ENCODE measurements around the gene EIF2S3B. TPM values are rescaled to one million over a fixed set of nuclear protein-coding genes. Genes with fewer than 3 reads are reported as not detected.
A peak's percentile ranks its signal among the peaks of the same experiment; 100 is the strongest.

EIF2S3B gene
- total and polyA plus RNA-seq, 12 donors = 0.15 to 1.8 (median 0.26) TPM; not detected in 4

GRCh38 chr12:10557766-10558165 lies 52.1 kb downstream of the EIF2S3B start:
- Histone ChIP-seq H3K36me3 (no peaks in the 10 kb centered on the region), H3K27me3 (peaks cover 0 to 32% (median 4%) of the 10 kb centered on the region in 7 donors), H3K4me1 (no peaks in the 10 kb centered on the region), H3K4me3 (peak overlapping the region in 1 of 10 donors; percentile 4), H3K27ac (peak overlapping the region in 1 of 10 donors; percentile 63), H3K9me3 (no peaks in the 10 kb centered on the region)
- TF ChIP-seq, protein P1, sequence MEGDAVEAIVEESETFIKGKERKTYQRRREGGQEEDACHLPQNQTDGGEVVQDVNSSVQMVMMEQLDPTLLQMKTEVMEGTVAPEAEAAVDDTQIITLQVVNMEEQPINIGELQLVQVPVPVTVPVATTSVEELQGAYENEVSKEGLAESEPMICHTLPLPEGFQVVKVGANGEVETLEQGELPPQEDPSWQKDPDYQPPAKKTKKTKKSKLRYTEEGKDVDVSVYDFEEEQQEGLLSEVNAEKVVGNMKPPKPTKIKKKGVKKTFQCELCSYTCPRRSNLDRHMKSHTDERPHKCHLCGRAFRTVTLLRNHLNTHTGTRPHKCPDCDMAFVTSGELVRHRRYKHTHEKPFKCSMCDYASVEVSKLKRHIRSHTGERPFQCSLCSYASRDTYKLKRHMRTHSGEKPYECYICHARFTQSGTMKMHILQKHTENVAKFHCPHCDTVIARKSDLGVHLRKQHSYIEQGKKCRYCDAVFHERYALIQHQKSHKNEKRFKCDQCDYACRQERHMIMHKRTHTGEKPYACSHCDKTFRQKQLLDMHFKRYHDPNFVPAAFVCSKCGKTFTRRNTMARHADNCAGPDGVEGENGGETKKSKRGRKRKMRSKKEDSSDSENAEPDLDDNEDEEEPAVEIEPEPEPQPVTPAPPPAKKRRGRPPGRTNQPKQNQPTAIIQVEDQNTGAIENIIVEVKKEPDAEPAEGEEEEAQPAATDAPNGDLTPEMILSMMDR (IDR thresholded peaks at IDR 0.05) = no peak
- ATAC-seq (no peak), DNase-seq (no peak)
- WGBS, 2 donors = 71 to 77% methylated on average over 2 of the region's 2 CpGs
- intact Hi-C loops (cut with DNase I) = loop anchor here in 3 of 10 donors (5.0 to 10.0 kb wide), 3 partner anchors 223 to 403 kb away; no protein-coding TSS in a partner anchor

Other genes starting within 250 kb of the EIF2S3B start
- gene KLRD1, start 198.0 kb upstream of the EIF2S3B start, total RNA-seq = 1 to 10 TPM in 8 of 10 donors, under 1 TPM in 2; 0.81 to 5.7 (median 1.2) TPM
- gene KLRD1, start 198.0 kb upstream of the EIF2S3B start, polyA plus RNA-seq = under 1 TPM; 0.22 to 0.59 TPM
- gene KLRK1, start 115.8 kb upstream of the EIF2S3B start, total RNA-seq = 1 to 10 TPM in 2 of 10 donors, under 1 TPM in 7, not detected in 1; 0.15 to 5.2 (median 0.57) TPM
- 1 to 10 TPM in 1 of 2 donors, under 1 TPM in 1; 0.49 to 1.5 TPM for gene KLRK1, start 115.8 kb upstream of the EIF2S3B start, polyA plus RNA-seq
- under 1 TPM in 2 of 10 donors, not detected in 8; 0.67 to 0.90 TPM for gene KLRC4, start 96.1 kb upstream of the EIF2S3B start, total RNA-seq
- not detected for gene KLRC4, start 96.1 kb upstream of the EIF2S3B start, polyA plus RNA-seq
- gene KLRC3, start 85.3 kb upstream of the EIF2S3B start, total RNA-seq = under 1 TPM in 1 of 10 donors, not detected in 9; 0.62 TPM
- gene KLRC3, start 85.3 kb upstream of the EIF2S3B start, polyA plus RNA-seq = under 1 TPM in 1 of 2 donors, not detected in 1; 0.07 TPM
- 1 to 10 TPM in 1 of 10 donors, not detected in 9; 1.3 TPM for gene KLRC2, start 69.9 kb upstream of the EIF2S3B start, total RNA-seq
- gene KLRC2, start 69.9 kb upstream of the EIF2S3B start, polyA plus RNA-seq = under 1 TPM in 1 of 2 donors, not detected in 1; 0.06 TPM
- under 1 TPM in 1 of 10 donors, not detected in 9; 0.90 TPM for gene KLRC1, start 52.5 kb upstream of the EIF2S3B start, total RNA-seq
- gene KLRC1, start 52.5 kb upstream of the EIF2S3B start, polyA plus RNA-seq = under 1 TPM; 0.13 to 0.22 TPM
- gene MAGOHB, start 107.7 kb downstream of the EIF2S3B start, total RNA-seq = 10 to 100 TPM; 10.9 to 17.1 (median 13.4) TPM
- gene MAGOHB, start 107.7 kb downstream of the EIF2S3B start, polyA plus RNA-seq = 10 to 100 TPM; 14.6 to 15.1 TPM
- gene STYK1, start 168.2 kb downstream of the EIF2S3B start, total RNA-seq = 1 to 10 TPM in 1 of 10 donors, under 1 TPM in 2, not detected in 7; 0.15 to 1.2 (median 0.15) TPM
- under 1 TPM in 1 of 2 donors, not detected in 1; 0.01 TPM for gene STYK1, start 168.2 kb downstream of the EIF2S3B start, polyA plus RNA-seq
- 1,000 to 10,000 TPM in 1 of 10 donors, 100 to 1,000 TPM in 9; 516 to 1,012 (median 632) TPM for gene YBX3, start 217.4 kb downstream of the EIF2S3B start, total RNA-seq
- 1,000 to 10,000 TPM in 1 of 2 donors, 100 to 1,000 TPM in 1; 244 to 1,254 TPM for gene YBX3, start 217.4 kb downstream of the EIF2S3B start, polyA plus RNA-seq